Measurements from ENCODE around the gene LYST. TPM values are rescaled to one million over a fixed set of nuclear protein-coding genes. Genes with fewer than 3 reads are reported as not detected.

LYST gene
- total RNA-seq, 1 experiment from 2014 or later, result 8.1 TPM

GRCh38 chr1:235841938-235842545 lies 24.7 kb downstream of the LYST start:
- H3K27ac ChIP-seq, result no peak overlapping the region
- no peaks in the 10 kb centered on the region for H3K36me3 ChIP-seq
- DNase-seq (ENCODE audit: low read depth in 1 of 2, low spot score in 2 of 2), result no peak
- no peaks in the 10 kb centered on the region for H3K9me3 ChIP-seq (replicated peaks)
- no peaks in the 10 kb centered on the region for H3K4me1 ChIP-seq (replicated peaks)
- no peaks in the 10 kb centered on the region for H3K27me3 ChIP-seq (replicated peaks)
- H3K4me3 ChIP-seq, result no peak overlapping the region

- Histone ChIP-seq H3K36me3 (no peaks in the 10 kb centered on the region), H3K27ac (no peak overlapping the region), H3K4me3 (no peak overlapping the region), H3K27me3 (replicated peaks) (no peaks in the 10 kb centered on the region), H3K4me1 (replicated peaks) (no peaks in the 10 kb centered on the region), H3K9me3 (replicated peaks) (no peaks in the 10 kb centered on the region)
- DNase-seq (ENCODE audit: low read depth in 1 of 2, low spot score in 2 of 2), result no peak
Observed at GRCh38 chr1:235838021-235838420, 28.7 kb downstream of the LYST start.

GRCh38 chr1:235835226-235835625 lies 31.5 kb downstream of the LYST start:
- no peak overlapping the region for H3K27ac ChIP-seq
- H3K4me3 ChIP-seq, result no peak overlapping the region
- H3K36me3 ChIP-seq, result no peaks in the 10 kb centered on the region
- H3K27me3 ChIP-seq (replicated peaks), result no peaks in the 10 kb centered on the region
- no peaks in the 10 kb centered on the region for H3K9me3 ChIP-seq (replicated peaks)
- no peak for DNase-seq (ENCODE audit: low read depth in 1 of 2, low spot score in 2 of 2)
- no peaks in the 10 kb centered on the region for H3K4me1 ChIP-seq (replicated peaks)

GRCh38 chr1:235834620-235835019 lies 32.1 kb downstream of the LYST start:
- DNase-seq (ENCODE audit: low read depth in 1 of 2, low spot score in 2 of 2), result no peak
- H3K4me3 ChIP-seq, result no peak overlapping the region

GRCh38 chr1:235832011-235832410 lies 34.7 kb downstream of the LYST start:
- H3K36me3 ChIP-seq, result no peaks in the 10 kb centered on the region
- H3K4me3 ChIP-seq, result no peak overlapping the region
- H3K27ac ChIP-seq, result no peak overlapping the region
- DNase-seq (ENCODE audit: low read depth in 1 of 2, low spot score in 2 of 2), result no peak
- no peaks in the 10 kb centered on the region for H3K27me3 ChIP-seq (replicated peaks)
- H3K9me3 ChIP-seq (replicated peaks), result no peaks in the 10 kb centered on the region
- H3K4me1 ChIP-seq (replicated peaks), result no peaks in the 10 kb centered on the region

More at GRCh38 chr1:235834620-235835019, 32.1 kb downstream of the LYST start:
- no peak overlapping the region for H3K27ac ChIP-seq
- no peaks in the 10 kb centered on the region for H3K4me1 ChIP-seq (replicated peaks)
- no peaks in the 10 kb centered on the region for H3K27me3 ChIP-seq (replicated peaks)
- no peaks in the 10 kb centered on the region for H3K9me3 ChIP-seq (replicated peaks)
- H3K36me3 ChIP-seq, result no peaks in the 10 kb centered on the region

GRCh38 chr1:235831148-235831547 lies 35.6 kb downstream of the LYST start:
- no peak overlapping the region for H3K4me3 ChIP-seq
- no peaks in the 10 kb centered on the region for H3K9me3 ChIP-seq (replicated peaks)
- no peaks in the 10 kb centered on the region for H3K27me3 ChIP-seq (replicated peaks)
- H3K27ac ChIP-seq, result no peak overlapping the region
- DNase-seq (ENCODE audit: low read depth in 1 of 2, low spot score in 2 of 2), result no peak
- H3K36me3 ChIP-seq, result no peaks in the 10 kb centered on the region
- H3K4me1 ChIP-seq (replicated peaks), result no peaks in the 10 kb centered on the region

- Histone ChIP-seq H3K4me3 (no peak overlapping the region), H3K27me3 (replicated peaks) (no peaks in the 10 kb centered on the region), H3K4me1 (replicated peaks) (peaks cover 14% of the 10 kb centered on the region), H3K36me3 (no peaks in the 10 kb centered on the region), H3K9me3 (replicated peaks) (no peaks in the 10 kb centered on the region), H3K27ac (no peak overlapping the region)
- DNase-seq (ENCODE audit: low read depth in 1 of 2, low spot score in 2 of 2), result no peak
Observed at GRCh38 chr1:235826102-235826854, 40.4 kb downstream of the LYST start.

GRCh38 chr1:235825229-235825628 lies 41.5 kb downstream of the LYST start:
- H3K9me3 ChIP-seq (replicated peaks), result no peaks in the 10 kb centered on the region
- no peak for DNase-seq (ENCODE audit: low read depth in 1 of 2, low spot score in 2 of 2)
- H3K27ac ChIP-seq, result no peak overlapping the region
- peaks cover 19% of the 10 kb centered on the region for H3K4me1 ChIP-seq (replicated peaks)
- H3K27me3 ChIP-seq (replicated peaks), result no peaks in the 10 kb centered on the region
- H3K36me3 ChIP-seq, result no peaks in the 10 kb centered on the region
- H3K4me3 ChIP-seq, result no peak overlapping the region

- H3K27ac ChIP-seq, result no peak overlapping the region
- no peaks in the 10 kb centered on the region for H3K36me3 ChIP-seq
- H3K4me3 ChIP-seq, result no peak overlapping the region
- peaks cover 19% of the 10 kb centered on the region for H3K4me1 ChIP-seq (replicated peaks)
- no peaks in the 10 kb centered on the region for H3K9me3 ChIP-seq (replicated peaks)
- H3K27me3 ChIP-seq (replicated peaks), result no peaks in the 10 kb centered on the region
- no peak for DNase-seq (ENCODE audit: low read depth in 1 of 2, low spot score in 2 of 2)
Observed at GRCh38 chr1:235823684-235824083, 43.0 kb downstream of the LYST start.

GRCh38 chr1:235822685-235823084 lies 44.0 kb downstream of the LYST start:
- Histone ChIP-seq H3K27me3 (replicated peaks) (no peaks in the 10 kb centered on the region), H3K27ac (peak overlapping the region; percentile 63), H3K4me1 (replicated peaks) (peaks cover 19% of the 10 kb centered on the region), H3K36me3 (no peaks in the 10 kb centered on the region), H3K9me3 (replicated peaks) (no peaks in the 10 kb centered on the region), H3K4me3 (no peak overlapping the region)
- no peak for DNase-seq (ENCODE audit: low read depth in 1 of 2, low spot score in 2 of 2)

- H3K27me3 ChIP-seq (replicated peaks), result no peaks in the 10 kb centered on the region
- H3K9me3 ChIP-seq (replicated peaks), result no peaks in the 10 kb centered on the region
- DNase-seq (ENCODE audit: low read depth in 1 of 2, low spot score in 2 of 2), result peak; percentile 79 to 82
- H3K4me3 ChIP-seq, result no peak overlapping the region
- peak overlapping the region; percentile 73 for H3K27ac ChIP-seq
- H3K4me1 ChIP-seq (replicated peaks), result peaks cover 19% of the 10 kb centered on the region
- H3K36me3 ChIP-seq, result no peaks in the 10 kb centered on the region
Observed at GRCh38 chr1:235821361-235821981, 45.2 kb downstream of the LYST start.

GRCh38 chr1:235820061-235820460 lies 46.6 kb downstream of the LYST start:
- Histone ChIP-seq H3K4me1 (replicated peaks) (peaks cover 19% of the 10 kb centered on the region), H3K9me3 (replicated peaks) (no peaks in the 10 kb centered on the region), H3K27ac (no peak overlapping the region), H3K4me3 (no peak overlapping the region), H3K36me3 (no peaks in the 10 kb centered on the region), H3K27me3 (replicated peaks) (no peaks in the 10 kb centered on the region)
- no peak for DNase-seq (ENCODE audit: low read depth in 1 of 2, low spot score in 2 of 2)

- peaks cover 19% of the 10 kb centered on the region for H3K4me1 ChIP-seq (replicated peaks)
- no peaks in the 10 kb centered on the region for H3K27me3 ChIP-seq (replicated peaks)
- H3K4me3 ChIP-seq, result no peak overlapping the region
- no peaks in the 10 kb centered on the region for H3K36me3 ChIP-seq
- no peak for DNase-seq (ENCODE audit: low read depth in 1 of 2, low spot score in 2 of 2)
- no peaks in the 10 kb centered on the region for H3K9me3 ChIP-seq (replicated peaks)
- H3K27ac ChIP-seq, result no peak overlapping the region
Observed at GRCh38 chr1:235818632-235819136, 48.0 kb downstream of the LYST start.

- no peak for DNase-seq (ENCODE audit: low read depth in 1 of 2, low spot score in 2 of 2)
- H3K4me1 ChIP-seq (replicated peaks), result peaks cover 12% of the 10 kb centered on the region
- no peaks in the 10 kb centered on the region for H3K9me3 ChIP-seq (replicated peaks)
- no peaks in the 10 kb centered on the region for H3K27me3 ChIP-seq (replicated peaks)
- no peaks in the 10 kb centered on the region for H3K36me3 ChIP-seq
- H3K27ac ChIP-seq, result no peak overlapping the region
- no peak overlapping the region for H3K4me3 ChIP-seq
Observed at GRCh38 chr1:235817101-235817728, 49.5 kb downstream of the LYST start.

All from SJSA1 (cell line).